Glutamatergic neuron (in vitro differentiated cells): ENCODE data around the gene SAMD8. TPM values are rescaled to one million over a fixed set of nuclear protein-coding genes. Genes with fewer than 3 reads are reported as not detected.
"Not testable (repeated sequence)": the region's sequence is repeated elsewhere in the genome, so short reads cannot be mapped to it uniquely, and the experiment has no call there.

Source experiments
- DNase-seq: peaks from one replicate; pipeline ENCODE4 v3.0.0; 2022
- H3K27ac Mint-ChIP-seq: one replicate; pipeline ENCODE4 v1.8.0; 2020; ENCODE audit warnings: mild to moderate bottlenecking, mixed read lengths, inconsistent platforms; ENCODE audit not compliant: unreplicated experiment
- H3K27me3 Mint-ChIP-seq: one replicate; pipeline ENCODE4 v1.8.0; 2020; ENCODE audit warnings: mild to moderate bottlenecking, moderate library complexity, mixed read lengths, inconsistent platforms; ENCODE audit not compliant: unreplicated experiment
- H3K36me3 Mint-ChIP-seq: one replicate; pipeline ENCODE4 v1.8.0; 2020; ENCODE audit warnings: mild to moderate bottlenecking, mixed read lengths, inconsistent platforms; ENCODE audit not compliant: unreplicated experiment
- H3K4me1 Mint-ChIP-seq: one replicate; pipeline ENCODE4 v1.8.0; 2020; ENCODE audit warnings: mild to moderate bottlenecking, low read depth, mixed read lengths, inconsistent platforms; ENCODE audit not compliant: unreplicated experiment
- H3K4me3 Mint-ChIP-seq: one replicate; pipeline ENCODE4 v1.8.0; 2020; ENCODE audit warnings: mild to moderate bottlenecking, mixed read lengths, inconsistent platforms; ENCODE audit not compliant: unreplicated experiment
- H3K9me3 Mint-ChIP-seq: one replicate; pipeline ENCODE4 v1.8.0; 2020; ENCODE audit warnings: mild to moderate bottlenecking, moderate library complexity, mixed read lengths, inconsistent platforms; ENCODE audit not compliant: unreplicated experiment
- total RNA-seq: library from RNA; stranded (reverse); fragmentation: NEBNext Ultra II Directional; extraction: Animal tissue kit (Norgen Biotek cat#: 25700); gene quantifications from one replicate; pipeline ENCODE4 v1.2.1, GENCODE V29; 2021; ENCODE audit not compliant: unreplicated experiment
- TF ChIP-seq, protein P1 (sequence below): fragments of 200-600 bp; sonication (generic); IDR thresholded peaks from one replicate; pipeline ENCODE4 v1.5.0; 2021; ENCODE audit not compliant: partially characterized antibody, unreplicated experiment

SAMD8 gene
- total RNA-seq, 1 donor from 2014 or later, result 32.8 TPM

DNA sequence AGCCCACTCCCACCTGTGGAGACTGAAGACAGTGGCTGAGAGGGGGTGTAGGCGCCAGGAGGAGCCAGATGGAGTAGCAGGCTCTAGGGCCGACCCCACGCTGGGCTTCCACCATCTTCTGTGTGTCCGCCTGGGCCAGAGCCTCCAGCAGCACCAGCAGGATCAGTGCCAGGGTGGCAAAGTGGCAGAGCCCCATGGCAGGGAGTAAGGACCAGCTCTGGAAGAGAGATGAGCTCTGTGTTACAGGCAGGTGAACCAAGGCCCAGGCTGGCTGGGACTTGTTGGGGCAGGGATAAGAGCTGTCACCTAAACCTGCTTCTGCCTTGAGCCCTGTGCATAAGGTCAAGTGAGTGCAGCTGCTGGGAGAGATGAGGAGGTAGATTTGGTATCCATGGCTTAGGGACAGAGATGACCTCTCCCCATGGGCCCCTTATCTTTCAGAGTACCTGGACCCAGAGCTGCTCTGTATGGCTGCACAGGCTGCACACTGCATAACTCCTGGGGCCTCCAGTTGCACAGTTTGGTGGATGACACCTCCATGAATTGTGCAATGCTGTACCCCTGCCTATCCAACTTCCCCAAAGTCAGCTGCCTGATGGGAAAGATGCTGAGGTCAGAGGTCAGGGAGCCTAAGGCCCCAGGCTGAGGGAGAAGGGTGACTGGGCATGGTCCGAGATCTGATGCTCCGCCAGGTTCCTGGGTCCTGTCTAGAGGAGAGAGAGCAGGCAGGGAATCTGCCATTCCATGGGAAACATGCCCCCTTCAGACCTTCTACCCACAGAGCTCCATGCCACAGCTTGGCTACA lies 7.4 kb upstream of the SAMD8 start:
- no peak overlapping the region for H3K27ac Mint-ChIP-seq
- DNase-seq, result no peak
- H3K27me3 Mint-ChIP-seq, result peaks cover 2% of the 10 kb centered on the region
- H3K4me3 Mint-ChIP-seq, result no peak overlapping the region
- H3K4me1 Mint-ChIP-seq, result peaks cover 10% of the 10 kb centered on the region
- no peaks in the 10 kb centered on the region for H3K36me3 Mint-ChIP-seq
- TF ChIP-seq, protein P1, sequence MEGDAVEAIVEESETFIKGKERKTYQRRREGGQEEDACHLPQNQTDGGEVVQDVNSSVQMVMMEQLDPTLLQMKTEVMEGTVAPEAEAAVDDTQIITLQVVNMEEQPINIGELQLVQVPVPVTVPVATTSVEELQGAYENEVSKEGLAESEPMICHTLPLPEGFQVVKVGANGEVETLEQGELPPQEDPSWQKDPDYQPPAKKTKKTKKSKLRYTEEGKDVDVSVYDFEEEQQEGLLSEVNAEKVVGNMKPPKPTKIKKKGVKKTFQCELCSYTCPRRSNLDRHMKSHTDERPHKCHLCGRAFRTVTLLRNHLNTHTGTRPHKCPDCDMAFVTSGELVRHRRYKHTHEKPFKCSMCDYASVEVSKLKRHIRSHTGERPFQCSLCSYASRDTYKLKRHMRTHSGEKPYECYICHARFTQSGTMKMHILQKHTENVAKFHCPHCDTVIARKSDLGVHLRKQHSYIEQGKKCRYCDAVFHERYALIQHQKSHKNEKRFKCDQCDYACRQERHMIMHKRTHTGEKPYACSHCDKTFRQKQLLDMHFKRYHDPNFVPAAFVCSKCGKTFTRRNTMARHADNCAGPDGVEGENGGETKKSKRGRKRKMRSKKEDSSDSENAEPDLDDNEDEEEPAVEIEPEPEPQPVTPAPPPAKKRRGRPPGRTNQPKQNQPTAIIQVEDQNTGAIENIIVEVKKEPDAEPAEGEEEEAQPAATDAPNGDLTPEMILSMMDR, result no peak
- peaks cover 9% of the 10 kb centered on the region for H3K9me3 Mint-ChIP-seq

DNA sequence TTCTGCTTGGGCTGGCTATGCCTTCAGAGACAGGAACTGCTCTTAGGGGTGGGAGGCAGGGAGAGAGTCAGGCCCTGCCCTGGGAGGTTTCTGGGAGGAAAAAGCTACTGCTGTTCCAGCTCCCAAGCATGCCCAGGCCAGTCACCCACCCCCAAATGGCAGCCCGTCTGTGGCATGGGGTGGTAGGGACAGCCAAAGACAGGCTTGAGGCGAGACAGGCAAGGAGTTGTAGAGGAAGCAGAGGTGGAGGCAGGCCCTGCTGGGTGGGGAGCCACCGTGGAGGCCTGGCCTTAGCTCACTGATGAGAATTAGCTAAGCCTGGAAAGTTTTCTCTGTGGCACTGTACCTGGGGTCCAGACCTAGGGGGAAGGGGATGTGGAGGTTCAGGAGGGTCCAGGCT lies 6.6 kb upstream of the SAMD8 start:
- Mint-ChIP-seq H3K36me3 (no peaks in the 10 kb centered on the region), H3K4me3 (no peak overlapping the region), H3K9me3 (peaks cover 9% of the 10 kb centered on the region), H3K27ac (no peak overlapping the region), H3K27me3 (peaks cover 2% of the 10 kb centered on the region), H3K4me1 (peaks cover 10% of the 10 kb centered on the region)
- TF ChIP-seq, protein P1, result no peak
- DNase-seq, result no peak

DNA sequence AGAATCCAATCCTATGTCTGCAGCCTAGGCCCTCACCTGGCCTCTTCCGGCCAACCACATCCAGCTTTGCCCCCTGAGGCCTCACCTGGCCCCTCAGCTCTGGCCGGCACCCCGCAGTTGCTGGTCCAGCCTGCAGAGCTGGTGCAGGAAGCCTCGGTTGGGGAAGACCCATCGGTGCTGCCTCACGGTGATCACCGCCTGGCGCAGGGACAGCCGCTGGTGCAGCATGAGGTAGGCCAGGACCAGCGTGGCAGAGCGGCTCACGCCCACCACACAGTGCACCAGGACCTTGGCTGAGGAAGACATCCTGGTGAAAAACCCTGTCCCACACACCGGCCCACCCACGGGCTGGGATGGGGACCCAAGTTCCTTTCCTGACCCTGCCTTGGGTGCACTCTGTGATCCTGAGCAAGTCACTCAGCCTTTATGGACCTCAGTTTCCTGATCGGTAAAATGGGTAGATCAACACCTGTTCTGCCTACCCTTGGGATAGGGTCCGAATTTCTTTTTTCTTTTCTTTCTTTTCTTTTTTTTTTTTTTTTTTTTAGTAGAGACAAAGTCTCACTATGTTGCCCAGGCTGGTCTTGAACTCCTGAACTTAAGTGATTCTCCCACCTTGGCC lies 5.8 kb upstream of the SAMD8 start:
- Mint-ChIP-seq H3K4me1 (peaks cover 4% of the 10 kb centered on the region), H3K27me3 (peaks cover 4% of the 10 kb centered on the region), H3K4me3 (no peak overlapping the region), H3K9me3 (peaks cover 11% of the 10 kb centered on the region), H3K36me3 (no peaks in the 10 kb centered on the region), H3K27ac (no peak overlapping the region)
- TF ChIP-seq, protein P1, result no peak
- no peak for DNase-seq

DNA sequence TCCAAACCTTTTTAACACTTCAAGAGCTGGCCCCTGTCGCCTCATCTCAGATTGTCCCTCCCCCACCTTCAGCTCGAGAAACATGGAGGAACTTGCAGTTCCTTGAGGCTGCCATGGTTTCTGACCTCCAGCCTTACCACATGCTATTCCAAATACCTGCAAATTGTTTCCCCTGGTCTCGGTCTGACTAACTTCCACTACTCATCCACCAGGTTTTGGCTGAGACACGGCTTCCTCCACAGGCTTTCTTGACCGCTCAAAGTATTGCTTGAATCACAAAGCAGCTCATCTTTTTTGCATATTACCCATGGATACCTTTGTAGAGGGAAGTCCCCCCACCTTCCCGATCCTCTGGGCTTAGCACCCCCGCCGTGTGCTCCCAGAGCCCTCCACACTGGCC lies 5.2 kb upstream of the SAMD8 start:
- H3K27ac Mint-ChIP-seq, result no peak overlapping the region
- TF ChIP-seq, protein P1, result no peak
- no peak for DNase-seq
- no peaks in the 10 kb centered on the region for H3K4me1 Mint-ChIP-seq
- H3K4me3 Mint-ChIP-seq, result no peak overlapping the region
- H3K9me3 Mint-ChIP-seq, result peaks cover 10% of the 10 kb centered on the region
- H3K36me3 Mint-ChIP-seq, result no peaks in the 10 kb centered on the region
- H3K27me3 Mint-ChIP-seq, result peaks cover 4% of the 10 kb centered on the region

DNA sequence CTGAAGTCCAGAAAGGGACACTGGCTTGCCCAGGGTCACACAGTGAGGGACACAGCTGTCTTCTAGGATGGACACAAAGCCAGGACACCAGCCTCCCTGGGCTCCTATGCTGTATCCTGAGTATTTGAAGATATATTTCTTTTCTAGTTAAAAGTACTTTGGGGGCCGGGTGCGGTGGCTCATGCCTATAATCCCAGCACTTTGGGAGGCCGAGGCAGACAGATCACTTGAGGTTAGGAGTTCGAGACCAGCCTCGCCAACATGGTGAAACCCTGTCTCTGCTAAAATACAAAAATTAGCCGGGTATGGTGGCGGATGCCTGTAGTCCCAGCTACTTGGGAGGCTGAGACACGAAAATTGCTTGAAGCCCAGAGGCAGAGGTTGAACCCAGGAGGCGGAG lies 4.6 kb upstream of the SAMD8 start:
- H3K9me3 Mint-ChIP-seq, H3K4me3 Mint-ChIP-seq, H3K36me3 Mint-ChIP-seq, H3K27me3 Mint-ChIP-seq, H3K4me1 Mint-ChIP-seq, DNase-seq, H3K27ac Mint-ChIP-seq: not testable (repeated sequence)
